ENCODE measurements around the gene MYL7. TPM values are rescaled to one million over a fixed set of nuclear protein-coding genes. Genes with fewer than 3 reads are reported as not detected.

Gene MYL7
- total and polyA plus RNA-seq, 2 of the 4 experiments (the other 2 are of a cell fraction), result 0.24 TPM; not detected in 1

GRCh38 chr7:44185729-44186128, 44.6 kb upstream of the MYL7 start:
- Histone ChIP-seq H3K56ac (ENCODE audit: extremely low read depth, insufficient read depth, low read length) (no peak overlapping the region), H3K27ac (ENCODE audit: insufficient read depth, low read length) (no peak overlapping the region), H2AFZ (replicated peaks; ENCODE audit: low read length, poor library complexity) (peak overlapping the region; percentile 79), H3K4ac (ENCODE audit: low read depth, low read length) (peak overlapping the region; percentile 34; the same call in 1 of the 2 replicates), H3K4me2 (ENCODE audit: low read depth, low read length) (no peak overlapping the region), H3K27me3 (ENCODE audit: control insufficient read depth, insufficient read depth, low read length) (peaks cover 22% of the 10 kb centered on the region), H2BK15ac (ENCODE audit: low read depth, low read length) (no peak overlapping the region), H3K9me3 (ENCODE audit: control insufficient read depth, insufficient read depth, low read length) (peaks cover 18% of the 10 kb centered on the region), H3K79me1 (ENCODE audit: low read depth in 1 of 2, low read length in 2 of 2) (no peaks in the 10 kb centered on the region; a peak in 1 of 4 replicates), H3K14ac (replicated peaks; ENCODE audit: low read depth, low read length) (no peak overlapping the region), H4K8ac (ENCODE audit: low read depth in 2 of 2, low read length in 2 of 2) (no peak overlapping the region), H4K5ac (ENCODE audit: low read depth, low read length) (no peak overlapping the region), H3K9ac (ENCODE audit: low read depth, low read length) (no peak overlapping the region), H2BK20ac (ENCODE audit: low read depth, low read length) (peak overlapping the region; percentile 78; the same call in 1 of the 2 replicates), H3K18ac (ENCODE audit: low read depth, low read length) (no peak overlapping the region), H2AK5ac (ENCODE audit: low read depth, low read length) (peak overlapping the region; percentile 45), H3K4me1 (ENCODE audit: control insufficient read depth, insufficient read depth, low read length) (peaks cover 2% of the 10 kb centered on the region), H3K9me1 (ENCODE audit: insufficient read depth, low read length) (no peaks in the 10 kb centered on the region), H3K4me3 (ENCODE audit: insufficient read depth, low read depth, low read length) (no peak overlapping the region), H3K36me3 (ENCODE audit: control insufficient read depth, insufficient read depth, low read length) (no peaks in the 10 kb centered on the region), H4K91ac (ENCODE audit: insufficient read depth, low read depth, low read length) (no peak overlapping the region), H3K23ac (ENCODE audit: low read depth, low read length) (no peak overlapping the region), H2AK9ac (replicated peaks; ENCODE audit: low read depth, low read length, poor library complexity) (peak overlapping the region; percentile 74), H2BK120ac (ENCODE audit: low read depth, low read length) (no peak overlapping the region), H4K20me1 (ENCODE audit: insufficient read depth, low read length) (no peaks in the 10 kb centered on the region), H2BK5ac (ENCODE audit: low read depth, low read length, poor library complexity, severe bottlenecking) (no peak overlapping the region)
- WGBS, 2 experiments (ENCODE audit: extremely low coverage in 2 of 2, insufficient read length in 1 of 2), result 100% methylated on average over 1 of the region's 5 CpGs; no CpG with 5 or more reads in 1 of the 2 experiments
- no peak for ATAC-seq (ENCODE audit: low read depth)
- ChIA-PET CTCF (interaction anchor here (0.7 kb wide), 1 partner anchor 11 kb away, joined by 3 read pairs; no protein-coding TSS in a partner anchor), POLR2A (ENCODE audit: unreplicated experiment) (no interaction called here)
- no peak for TF ChIP-seq CEBPB (IDR thresholded peaks at IDR 0.05; ENCODE audit: low read depth, low read length)
- TF ChIP-seq FOS (IDR thresholded peaks at IDR 0.05; ENCODE audit: low read depth, low read length), result no peak
- no peak for TF ChIP-seq MXI1 (IDR thresholded peaks at IDR 0.05; ENCODE audit: borderline replicate concordance, low read depth, low read length)
- no peak for TF ChIP-seq USF2 (IDR thresholded peaks at IDR 0.05; ENCODE audit: low read depth, low read length)
- TF ChIP-seq RCOR1 (IDR thresholded peaks at IDR 0.05; ENCODE audit: insufficient replicate concordance, low read length), result no peak
- no peak for TF ChIP-seq MAFK (IDR thresholded peaks at IDR 0.05; ENCODE audit: low read depth, low read length)
- TF ChIP-seq ELK1 (IDR thresholded peaks at IDR 0.05; ENCODE audit: borderline replicate concordance, low read depth, low read length), result no peak
- no peak for TF ChIP-seq CHD1 (IDR thresholded peaks at IDR 0.05; ENCODE audit: low read depth, low read length)
- TF ChIP-seq RFX5 (IDR thresholded peaks at IDR 0.05; ENCODE audit: low read depth, low read length), result no peak
- no peak for TF ChIP-seq CTCF (conservative IDR thresholded peaks at IDR 0.05; ENCODE audit: low read depth, low read length)
- no peak for TF ChIP-seq SMC3 (IDR thresholded peaks at IDR 0.05; ENCODE audit: low read depth, low read length)
- dilution Hi-C loops (cut with HindIII; ENCODE audit: low sequenced_read_pairs, unreplicated experiment) (no loop called here), intact Hi-C loops (cut with micrococcal nuclease) (no loop called here), in situ Hi-C loops (cut with MboI; ENCODE audit: low sequenced_read_pairs) (no loop called here)
- no peak for DNase-seq
- BruUV-seq (replicated peaks), result no TSS peak
